Left renal cortex interstitium (tissue), 4 donors: ENCODE measurements around the gene TMEM52B. TPM values are rescaled to one million over a fixed set of nuclear protein-coding genes. Genes with fewer than 3 reads are reported as not detected.
A peak's percentile ranks its signal among the peaks of the same experiment; 100 is the strongest.
"Not testable (repeated sequence)": the region's sequence is repeated elsewhere in the genome, so short reads cannot be mapped to it uniquely, and the experiment has no call there.

ENCODE experiments used
- DNase-seq, 4 donors: peaks; one replicate each; pipeline ENCODE4 v3.0.0-alpha.2; 2013; ENCODE audit warnings: low read depth in 4 of 4, low spot score in 2 of 4, missing footprints in 1 of 4
- polyA plus RNA-seq, 4 donors: library from polyadenylated mRNA; unstranded; fragments of 120-200 nt; gene quantifications; one replicate each; pipeline ENCODE4 v1.2.1, GENCODE V29; 2013; ENCODE audit not compliant: insufficient read length in 4 of 4

Gene TMEM52B
- polyA plus RNA-seq, 4 donors: 134 to 169 (median 165) TPM

DNA sequence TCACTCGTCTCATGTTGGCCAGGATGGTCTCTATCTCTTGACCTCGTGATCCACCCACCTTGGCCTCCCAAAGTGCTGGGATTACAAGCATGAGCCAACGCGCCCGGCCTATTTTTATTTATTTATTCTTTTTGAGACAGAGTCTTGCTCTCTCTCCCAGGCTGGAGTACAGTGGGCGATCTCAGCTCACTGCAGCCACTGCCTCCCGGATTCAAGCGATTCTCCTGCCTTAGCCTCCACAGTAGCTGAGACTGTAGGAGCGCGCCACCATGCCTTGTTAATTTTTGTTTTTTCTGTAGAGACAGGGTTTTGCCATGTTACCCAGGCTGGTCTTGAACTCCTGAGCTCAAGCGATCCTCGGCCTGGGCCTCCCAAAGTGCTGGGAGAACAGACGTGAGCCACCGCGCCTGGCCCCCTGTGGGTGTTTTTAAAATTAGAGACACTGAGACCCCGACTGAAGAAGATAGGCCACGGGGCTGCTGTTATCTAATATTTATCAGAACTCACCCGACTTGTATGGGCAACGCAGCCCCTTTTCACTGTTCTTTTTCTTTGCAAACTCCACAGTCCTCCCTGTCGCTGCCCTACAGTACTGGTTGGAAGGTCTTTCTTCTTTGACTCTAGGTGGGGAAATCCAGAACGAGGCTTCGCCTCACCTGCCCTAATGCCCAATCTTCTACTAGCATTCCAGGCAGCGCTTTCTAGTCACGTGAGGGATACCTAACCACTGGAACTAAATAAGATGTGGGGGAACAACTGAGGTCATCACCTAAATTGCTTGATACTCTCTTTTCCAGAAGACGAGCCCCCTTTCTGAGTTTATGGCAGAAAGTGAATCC lies 32.5 kb downstream of the TMEM52B start:
- DNase-seq: no peak

DNA sequence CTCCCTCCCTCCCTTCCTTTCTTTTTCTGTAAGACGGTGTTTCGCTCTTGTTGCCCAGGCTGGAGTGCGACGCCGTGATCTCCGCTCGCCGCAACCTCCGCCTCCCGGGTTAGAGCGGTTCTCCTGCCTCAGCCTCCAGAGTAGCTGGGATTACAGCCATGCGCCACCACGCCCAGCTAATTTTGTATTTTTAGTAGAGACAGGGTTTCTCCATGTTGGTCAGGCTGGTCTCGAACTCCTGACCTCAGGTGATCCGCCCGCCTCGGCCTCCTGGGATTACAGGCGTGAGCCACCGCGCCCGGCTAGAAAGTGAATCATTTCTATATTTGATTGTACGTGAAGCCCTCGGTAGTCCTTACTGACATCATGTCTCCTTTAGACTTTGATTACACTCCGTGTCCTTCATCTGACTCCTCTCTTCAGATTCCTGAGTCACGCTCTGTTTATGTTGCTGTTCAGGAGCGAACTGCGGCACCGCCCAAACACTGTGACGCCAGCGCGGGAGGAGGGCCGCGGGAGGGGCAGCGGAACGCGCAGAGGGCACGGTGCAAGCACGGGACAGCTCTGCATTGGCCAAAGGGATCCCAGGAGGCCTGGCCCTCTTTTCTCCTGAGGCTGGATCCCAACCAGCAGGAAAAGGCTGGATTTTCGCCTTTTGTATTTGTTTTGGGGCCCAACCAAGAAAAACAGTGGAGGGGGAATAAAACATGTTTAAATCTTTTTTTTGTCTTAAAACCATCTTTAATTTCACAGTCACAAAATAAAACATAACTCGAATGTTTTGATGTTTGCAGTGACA lies 33.3 kb downstream of the TMEM52B start:
- DNase-seq: peak; percentile 82 to 90 (median 89)

DNA sequence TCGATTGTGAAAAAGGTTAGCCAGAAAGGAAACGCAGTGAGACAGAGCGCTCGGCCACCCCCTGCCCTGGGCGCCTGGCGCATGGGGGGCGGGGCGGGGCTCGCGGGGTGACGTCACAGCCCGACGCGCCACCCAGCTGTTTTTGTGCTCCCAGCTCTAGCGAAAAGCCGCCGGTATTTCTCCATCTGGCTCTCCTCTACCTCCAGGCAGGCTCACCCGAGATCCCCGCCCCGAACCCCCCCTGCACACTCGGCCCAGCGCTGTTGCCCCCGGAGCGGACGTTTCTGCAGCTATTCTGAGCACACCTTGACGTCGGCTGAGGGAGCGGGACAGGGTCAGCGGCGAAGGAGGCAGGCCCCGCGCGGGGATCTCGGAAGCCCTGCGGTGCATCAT lies 33.9 kb downstream of the TMEM52B start, which contains the start of gene GABARAPL1:
GABARAPL1 (plus strand) TSS at position 139 of the 393 bp plus-strand sequence; CDS start at position 392, 253 bp downstream.
- DNase-seq: peak in 2 of 4 donors; percentile 72 to 73

DNA sequence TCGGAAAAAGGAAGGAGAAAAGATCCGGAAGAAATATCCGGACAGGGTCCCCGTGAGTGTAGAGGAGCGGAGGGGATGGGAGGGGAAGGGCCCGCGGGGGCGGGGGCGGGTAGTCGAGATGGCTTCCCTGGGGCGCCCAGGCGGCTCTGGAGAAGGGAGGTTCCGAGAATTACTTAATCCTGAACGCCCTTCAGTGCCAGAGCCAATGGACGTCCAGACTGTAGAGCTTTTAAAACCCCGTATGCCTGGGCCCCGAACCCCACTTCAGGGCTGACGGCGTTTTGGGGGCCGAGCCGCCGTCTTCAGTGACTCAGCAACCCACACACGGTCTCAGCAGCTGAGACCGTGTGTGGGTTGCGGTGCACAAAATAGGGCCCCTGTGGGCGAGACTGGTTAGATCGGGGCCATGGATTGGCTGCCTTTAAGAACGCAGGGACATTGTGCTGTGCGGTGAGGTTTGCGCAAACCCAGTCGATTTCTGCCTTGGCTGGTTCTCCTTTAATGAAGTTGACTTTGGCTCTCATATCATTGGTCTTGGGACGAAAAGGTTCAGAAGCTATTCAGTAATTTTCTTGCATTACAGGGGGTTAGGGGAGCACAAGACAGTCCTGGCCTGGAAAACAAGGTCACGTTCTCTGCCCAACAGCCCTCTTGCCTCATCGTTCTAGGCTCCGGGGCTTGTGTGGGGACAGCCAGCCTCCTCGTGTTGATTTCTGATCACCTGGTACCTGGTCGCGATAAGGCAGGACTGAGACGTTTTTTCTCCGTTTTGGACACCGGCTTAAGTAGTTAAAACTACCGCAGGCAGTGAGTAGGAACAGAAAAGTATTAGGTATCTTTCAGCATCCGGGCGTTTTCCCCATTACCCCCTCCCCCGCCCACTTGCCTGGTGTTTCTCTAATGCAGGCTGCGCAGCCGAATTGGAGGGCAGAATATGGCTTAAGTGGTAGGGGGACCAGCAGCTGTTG lies 34.6 kb downstream of the TMEM52B start:
- peak; percentile 60 to 77 (median 66) for DNase-seq

DNA sequence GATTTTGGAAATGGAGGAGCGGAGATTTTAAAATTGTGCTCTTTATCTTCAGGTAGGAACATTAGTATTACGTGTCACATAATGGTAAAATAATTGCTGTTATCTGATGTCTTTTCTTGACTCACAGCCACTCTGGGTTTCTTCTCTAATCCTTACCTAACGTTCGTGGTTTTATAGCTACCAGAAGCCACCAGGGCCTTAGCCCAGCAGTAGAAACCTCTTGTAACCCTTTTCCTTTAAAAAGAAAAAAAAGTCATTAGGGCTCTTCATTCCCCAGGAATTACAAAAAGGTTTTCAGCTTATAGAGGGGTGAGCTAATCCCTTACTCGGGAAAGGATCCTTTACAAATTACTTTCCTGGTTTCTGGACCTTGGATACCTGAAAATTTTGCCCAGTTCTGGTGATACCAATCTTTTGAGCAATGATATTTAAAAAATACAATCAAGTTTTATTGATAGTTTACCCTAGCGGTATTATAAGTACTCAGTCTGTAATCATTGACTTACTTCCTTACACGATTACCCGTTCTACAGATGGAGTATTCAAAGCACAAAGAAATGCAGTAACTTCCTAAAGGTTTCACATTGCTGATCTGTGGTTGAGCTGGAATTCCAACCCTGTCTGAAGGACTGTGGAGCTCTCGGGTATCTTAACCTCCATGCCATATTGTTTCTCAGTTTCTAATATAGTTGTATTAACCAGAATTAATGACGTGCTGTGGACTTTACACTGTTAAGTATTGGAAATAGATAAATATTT lies 35.5 kb downstream of the TMEM52B start:
- DNase-seq: peak in 2 of 4 donors; percentile 13 to 44

DNA sequence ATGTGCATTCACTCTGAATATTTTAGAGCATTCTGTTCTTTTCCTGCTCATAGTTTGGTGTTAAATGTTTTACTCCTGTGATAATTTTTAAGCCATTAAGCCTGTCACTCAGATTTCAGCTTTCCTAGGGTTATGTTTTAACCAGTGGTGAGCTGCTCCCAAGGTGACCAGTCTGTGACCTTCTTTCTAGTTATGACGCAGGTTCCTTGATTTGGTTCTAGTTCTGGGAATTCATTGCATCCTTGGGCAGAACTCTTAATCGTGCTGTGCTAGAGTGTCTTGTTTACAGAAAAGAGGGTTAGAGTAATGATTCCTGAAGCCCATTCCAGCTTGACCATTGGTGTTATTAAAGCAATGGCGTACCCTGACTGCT lies 36.0 kb downstream of the TMEM52B start:
- no peak for DNase-seq

DNA sequence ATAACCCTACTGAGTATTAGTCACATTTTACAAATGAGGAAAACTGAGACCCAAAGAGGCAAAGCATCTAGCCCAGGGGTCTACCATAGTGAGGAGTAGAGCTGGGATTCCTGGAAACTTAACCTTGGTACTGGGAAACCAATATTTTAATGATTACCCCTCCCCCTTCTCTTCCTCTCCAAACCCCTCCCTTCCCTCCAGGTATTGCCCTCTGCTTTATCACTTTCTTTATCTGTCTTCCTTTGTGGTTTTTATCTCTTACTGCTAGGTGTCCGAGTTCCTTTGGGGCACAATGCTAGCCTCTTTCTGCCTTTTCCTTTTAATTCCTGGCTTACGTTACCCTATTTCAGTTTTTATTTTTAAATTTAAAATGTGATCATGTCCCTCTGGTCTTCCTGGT lies 36.6 kb downstream of the TMEM52B start:
- no peak for DNase-seq

DNA sequence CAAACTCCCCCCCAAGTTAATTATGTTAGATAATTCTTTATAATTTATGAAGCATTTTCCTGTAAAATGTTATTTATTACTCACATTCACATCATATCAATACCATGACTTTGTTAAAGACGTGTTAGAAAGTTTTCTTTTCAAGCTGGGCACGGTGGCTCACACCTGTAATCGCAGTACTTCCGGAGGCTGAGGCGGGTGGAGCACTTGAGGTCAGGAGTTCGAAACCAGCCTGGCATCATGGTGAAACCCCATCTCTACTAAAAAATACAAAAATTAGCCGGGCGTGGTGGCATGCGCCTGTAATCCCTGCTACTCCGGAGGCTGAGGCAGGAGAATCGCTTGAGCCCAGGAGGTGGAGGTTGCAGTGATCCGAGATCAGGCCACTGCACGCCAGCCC lies 37.1 kb downstream of the TMEM52B start:
- DNase-seq: not testable (repeated sequence)

DNA sequence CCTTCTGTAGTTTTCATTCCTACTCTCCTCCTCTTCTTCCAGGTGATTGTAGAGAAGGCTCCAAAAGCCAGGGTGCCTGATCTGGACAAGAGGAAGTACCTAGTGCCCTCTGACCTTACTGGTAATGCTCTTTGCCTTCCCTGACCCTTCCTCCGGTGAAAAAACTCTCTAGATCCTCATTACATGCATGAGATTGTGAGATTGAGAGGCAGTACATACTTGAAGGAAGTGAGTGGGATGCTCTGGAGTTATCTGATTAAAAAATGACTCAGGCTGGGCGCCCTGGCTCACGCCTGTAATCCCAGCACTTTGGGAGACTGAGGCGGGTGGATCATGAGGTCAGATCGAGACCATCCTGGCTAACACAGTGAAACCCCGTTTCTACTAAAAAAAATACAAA lies 39.2 kb downstream of the TMEM52B start:
- no peak for DNase-seq

DNA sequence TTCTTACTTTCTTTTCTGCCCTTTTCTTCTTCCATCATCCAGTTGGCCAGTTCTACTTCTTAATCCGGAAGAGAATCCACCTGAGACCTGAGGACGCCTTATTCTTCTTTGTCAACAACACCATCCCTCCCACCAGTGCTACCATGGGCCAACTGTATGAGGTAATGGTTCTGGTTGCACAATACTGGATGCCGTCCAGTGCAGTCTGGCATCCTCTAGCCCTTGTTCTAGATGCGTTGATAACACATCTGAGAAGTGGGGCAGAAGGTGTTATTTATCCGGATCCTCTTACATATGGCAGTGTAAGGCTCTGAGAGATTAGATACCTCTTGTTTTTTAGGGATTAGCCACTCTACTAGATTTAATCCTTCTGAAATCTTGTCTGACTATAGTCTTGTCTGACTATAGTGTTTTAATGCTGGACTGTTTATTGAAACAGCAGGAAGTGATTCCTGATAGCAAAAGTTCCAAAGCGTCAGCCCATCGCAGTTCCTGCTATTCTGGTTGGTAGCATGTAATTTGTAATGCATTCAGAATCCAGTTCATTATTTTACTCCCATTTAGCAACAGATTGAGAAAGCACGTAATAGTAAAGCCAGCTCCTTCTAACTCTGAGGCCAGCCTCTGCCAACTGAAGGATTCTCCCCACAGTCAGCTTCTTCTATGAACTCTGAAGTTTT lies 41.7 kb downstream of the TMEM52B start:
- no peak for DNase-seq

DNA sequence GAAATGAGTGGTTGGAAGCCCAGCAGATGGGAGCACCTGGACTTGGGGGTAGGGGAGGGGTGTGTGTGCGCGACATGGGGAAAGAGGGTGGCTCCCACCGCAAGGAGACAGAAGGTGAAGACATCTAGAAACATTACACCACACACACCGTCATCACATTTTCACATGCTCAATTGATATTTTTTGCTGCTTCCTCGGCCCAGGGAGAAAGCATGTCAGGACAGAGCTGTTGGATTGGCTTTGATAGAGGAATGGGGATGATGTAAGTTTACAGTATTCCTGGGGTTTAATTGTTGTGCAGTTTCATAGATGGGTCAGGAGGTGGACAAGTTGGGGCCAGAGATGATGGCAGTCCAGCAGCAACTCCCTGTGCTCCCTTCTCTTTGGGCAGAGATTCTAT lies 43.0 kb downstream of the TMEM52B start:
- DNase-seq: no peak

DNA sequence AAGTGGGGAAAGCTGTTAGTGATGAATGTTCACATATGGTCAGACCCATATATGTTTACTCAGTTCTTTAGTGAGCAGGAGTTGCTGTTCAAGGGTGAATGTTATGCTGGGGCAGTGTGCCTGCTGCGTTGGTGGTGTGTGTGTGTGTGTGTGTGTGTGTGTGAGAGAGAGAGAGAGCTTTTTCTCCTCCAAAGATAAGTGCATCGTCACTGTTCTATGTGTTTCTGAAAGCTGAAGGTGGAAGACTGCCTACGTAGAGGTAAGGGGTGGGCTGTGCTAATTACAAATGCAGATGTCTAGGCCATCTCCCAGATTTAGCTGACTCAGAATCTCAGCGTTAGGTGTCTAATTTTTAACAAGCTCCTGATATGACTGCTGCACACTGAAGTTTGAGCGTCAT lies 44.4 kb downstream of the TMEM52B start:
- no peak for DNase-seq

DNA sequence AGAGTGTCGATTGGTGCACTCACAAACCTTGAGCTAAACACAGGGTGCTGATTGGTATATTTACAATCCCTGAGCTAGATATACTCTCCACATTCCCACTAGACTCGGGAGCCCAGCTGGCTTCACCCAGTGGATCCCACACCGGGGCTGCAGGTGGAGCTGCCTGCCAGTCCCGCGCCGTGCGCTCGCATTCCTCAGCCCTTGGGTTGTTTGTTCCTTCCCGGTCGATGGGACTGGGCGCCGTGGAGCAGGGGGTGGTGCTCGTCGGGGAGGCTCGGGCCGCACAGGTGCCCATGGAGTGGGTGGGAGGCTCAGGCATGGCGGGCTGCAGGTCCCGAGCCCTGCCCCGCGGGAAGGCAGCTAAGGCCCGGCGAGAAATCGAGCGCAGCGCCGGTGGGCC lies 46.6 kb downstream of the TMEM52B start:
- not testable (repeated sequence) for DNase-seq

DNA sequence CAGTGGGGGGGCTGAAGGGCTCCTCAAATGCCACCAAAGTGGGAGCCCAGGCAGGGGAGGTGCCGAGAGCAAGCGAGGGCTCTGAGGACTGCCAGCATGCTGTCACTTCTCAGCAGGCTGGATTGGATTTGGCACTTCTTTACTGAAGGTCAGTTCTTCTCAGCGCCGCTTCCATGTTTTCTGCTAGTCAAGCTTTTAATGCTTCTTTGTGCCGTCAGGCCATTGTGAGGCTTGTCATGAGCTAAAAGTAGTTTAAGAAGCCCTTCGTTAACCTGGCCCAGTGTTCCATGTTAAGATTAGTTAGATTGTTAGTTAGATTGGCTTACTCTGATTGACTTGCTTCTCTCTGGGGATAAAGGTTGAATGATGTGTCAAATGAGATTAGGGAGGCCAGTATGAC lies 47.3 kb downstream of the TMEM52B start:
- DNase-seq: no peak

DNA sequence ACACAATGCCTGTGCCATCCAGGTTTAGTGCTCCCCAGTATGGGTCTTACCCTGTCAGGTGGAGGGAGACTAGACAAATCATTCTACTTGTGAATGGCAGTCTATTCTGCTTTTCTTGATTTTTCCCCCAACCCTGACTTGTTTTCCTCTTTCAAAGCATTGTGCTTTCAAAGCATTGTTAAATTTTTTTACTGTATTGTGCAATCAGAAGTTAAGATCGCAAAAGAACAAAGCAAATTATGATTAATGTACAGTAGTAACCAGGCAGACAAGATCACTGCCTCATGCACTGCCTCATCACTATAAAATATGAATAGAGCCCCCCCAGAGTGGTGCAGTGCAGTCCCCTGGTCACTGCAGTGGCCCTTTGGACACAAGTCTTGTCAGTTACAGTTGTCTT lies 47.9 kb downstream of the TMEM52B start:
- DNase-seq: no peak

DNA sequence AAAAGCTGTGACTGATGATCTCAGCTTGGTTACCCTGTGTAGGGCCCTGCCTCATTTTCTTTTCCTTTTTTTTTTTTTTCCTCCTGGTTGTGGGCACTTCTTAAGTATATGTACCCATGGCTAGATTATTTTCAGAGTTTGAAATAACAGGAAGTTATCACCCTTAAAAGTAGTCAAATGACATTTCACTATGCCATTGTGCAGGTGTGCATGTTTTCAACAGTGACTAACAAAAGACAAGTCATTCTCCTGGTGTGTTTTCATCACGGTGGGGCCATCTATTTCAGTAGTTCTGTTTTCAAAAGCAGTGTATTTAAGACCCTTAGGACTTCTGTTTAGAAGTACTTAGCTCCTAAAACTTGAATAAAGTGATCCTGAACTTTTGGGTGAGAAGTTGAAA lies 48.8 kb downstream of the TMEM52B start:
- DNase-seq: no peak

DNA sequence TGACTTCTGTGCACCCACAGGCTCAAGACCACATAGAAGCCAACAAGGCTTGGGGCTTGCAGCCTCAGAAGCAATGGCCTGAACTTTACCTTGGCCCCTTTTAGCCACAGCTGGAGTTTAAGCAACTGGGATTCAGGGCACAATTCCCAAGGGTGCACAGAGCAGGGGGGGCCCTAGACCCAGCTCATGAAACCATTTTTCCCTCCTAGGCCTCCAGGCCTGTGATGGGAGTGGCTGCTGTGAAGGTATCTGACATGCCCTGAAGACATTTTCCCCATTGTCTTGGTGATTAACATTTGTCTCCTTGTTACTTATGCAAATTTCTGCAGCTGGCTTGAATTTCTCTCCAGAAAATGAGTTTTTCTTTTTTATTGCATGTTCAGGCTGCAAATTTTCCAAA lies 55.7 kb downstream of the TMEM52B start:
- DNase-seq: no peak

DNA sequence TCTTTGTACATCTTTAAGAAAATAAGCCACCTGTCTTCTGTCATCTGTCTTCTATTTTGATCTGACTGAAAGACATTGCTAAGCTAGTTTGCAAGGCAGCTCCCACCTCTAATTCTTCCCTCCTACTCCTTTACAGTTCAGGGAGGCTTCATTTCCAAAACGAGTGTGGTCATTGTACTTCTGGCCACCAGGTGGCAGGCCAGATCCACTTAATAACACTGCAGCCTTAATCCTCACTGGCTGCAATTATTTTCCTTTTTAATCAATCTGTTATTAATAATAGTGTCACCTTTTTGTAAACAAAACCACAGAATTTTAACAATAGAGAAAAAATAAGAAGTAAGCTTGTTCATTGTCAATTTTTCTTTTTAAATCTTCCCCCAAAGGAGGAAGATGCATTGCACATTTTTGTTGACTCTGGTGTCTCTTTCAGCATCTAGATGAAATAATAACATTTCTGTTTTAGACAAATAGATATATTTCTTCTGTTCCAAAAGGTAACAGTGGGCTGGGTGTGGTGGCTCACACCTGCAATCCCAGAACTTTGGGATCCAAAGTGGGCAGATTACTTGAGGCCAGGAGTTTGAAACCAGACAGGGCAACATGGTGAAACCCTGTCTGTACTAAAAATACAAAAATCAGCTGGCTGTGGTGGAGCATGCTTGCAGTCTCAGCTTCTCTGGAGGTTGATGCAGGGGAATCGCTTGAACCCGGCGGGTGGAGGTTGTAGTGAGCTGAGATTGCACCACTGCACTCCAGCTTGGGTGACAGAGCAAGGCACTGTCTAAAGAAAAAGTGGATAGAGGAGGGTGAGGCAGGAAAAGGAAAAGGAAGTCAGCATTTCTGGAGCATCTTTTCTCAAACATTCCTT lies 57.2 kb downstream of the TMEM52B start:
- peak in 1 of 4 donors; percentile 11 for DNase-seq
